ENCODE results near the gene TBC1D14.

The TBC1D14 gene

DNA sequence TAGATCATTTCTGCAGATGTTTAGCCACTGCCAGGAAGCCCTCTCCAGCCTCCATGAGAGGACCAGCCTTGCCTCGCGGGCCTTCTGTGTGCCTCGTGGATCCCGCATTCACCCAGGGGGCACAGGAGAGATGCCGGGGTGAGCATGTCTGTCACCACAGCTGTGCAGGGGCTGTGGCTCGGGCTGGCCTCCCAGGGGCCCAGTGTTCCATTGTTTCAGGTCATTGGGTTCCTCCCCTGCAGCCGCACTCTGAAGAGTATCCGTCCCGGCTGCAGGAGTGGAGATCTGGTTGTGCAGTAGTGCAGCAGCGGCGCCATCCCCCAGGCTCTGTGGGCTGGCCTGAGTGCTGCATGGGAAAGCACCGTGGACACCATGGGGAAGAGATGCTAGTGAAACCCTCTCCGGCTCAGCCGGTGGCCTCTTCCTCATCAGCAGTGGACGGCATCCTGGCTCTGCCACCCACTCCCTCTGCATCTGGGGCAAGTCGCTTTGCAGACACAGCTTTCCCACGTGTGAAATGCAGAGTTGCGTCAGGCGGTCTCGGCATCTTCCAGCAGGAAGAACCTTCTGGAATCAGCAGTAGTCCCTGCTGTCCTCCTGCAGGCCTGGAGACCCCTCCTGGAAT is 29.1 kb downstream of the TBC1D14 start:
- Histone ChIP-seq H3K9ac (ENCODE audit: low read depth, low read length) (no peak overlapping the region), H3K4me1 (ENCODE audit: control insufficient read depth, insufficient read depth, low read length) (peaks cover 18% of the 10 kb centered on the region), H3K27me3 (ENCODE audit: control insufficient read depth, insufficient read depth, low read length) (no peaks in the 10 kb centered on the region), H3K4me3 (ENCODE audit: low read depth, low read length) (no peak overlapping the region), H3K36me3 (ENCODE audit: control insufficient read depth, insufficient read depth, low read length) (no peaks in the 10 kb centered on the region), H3K9me3 (ENCODE audit: control insufficient read depth, insufficient read depth, low read length) (no peaks in the 10 kb centered on the region)

DNA sequence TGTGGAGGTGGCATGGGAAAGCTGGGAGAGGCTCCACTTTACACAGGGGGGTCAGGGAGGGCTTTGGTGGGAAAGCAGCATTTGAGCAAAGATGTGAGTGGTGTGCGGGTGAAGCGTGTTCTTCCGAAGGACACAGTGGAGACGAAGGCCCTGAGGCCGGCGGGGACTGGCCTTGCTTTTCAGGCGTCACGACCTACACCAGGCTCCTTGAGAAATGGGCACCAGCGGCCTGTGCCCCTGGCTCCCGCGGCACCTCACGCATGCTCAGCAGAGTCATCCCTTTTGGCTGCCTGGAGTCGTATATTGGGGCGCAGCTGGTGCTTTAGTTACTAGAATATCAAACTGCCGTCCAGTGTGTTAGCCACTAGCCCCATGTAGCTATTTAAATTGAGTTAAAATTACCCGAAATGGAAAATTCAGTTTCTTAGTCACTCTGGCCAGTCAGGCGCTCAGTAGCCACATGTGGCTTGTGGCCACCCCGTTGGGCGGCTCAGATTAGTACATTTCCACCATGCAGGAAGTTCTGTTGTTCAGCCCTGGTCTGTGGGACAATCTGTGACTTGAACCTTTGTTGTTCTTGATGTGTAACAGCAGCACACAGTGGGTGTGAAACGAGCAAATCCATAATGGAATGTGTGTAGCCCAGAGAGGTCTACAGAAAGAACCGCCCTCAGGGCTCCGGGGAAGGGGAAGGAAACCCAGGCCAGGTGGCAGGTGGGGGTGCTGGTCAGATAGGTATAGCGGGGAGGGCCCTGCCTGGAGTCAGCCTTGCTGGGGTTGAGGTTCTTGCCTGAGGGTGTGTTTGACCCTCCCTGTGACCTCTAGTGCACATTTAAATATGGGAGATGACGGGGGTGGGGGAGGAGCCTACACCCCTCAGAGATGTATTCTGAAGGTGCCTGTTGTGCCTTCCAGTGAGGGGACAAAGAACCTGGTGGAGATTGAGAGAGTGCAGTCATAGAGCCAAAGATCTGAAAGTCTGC is 30.4 kb downstream of the TBC1D14 start:
- peak overlapping the region; percentile 9 for H3K9ac ChIP-seq (ENCODE audit: low read depth, low read length)
- H3K4me1 ChIP-seq (ENCODE audit: control insufficient read depth, insufficient read depth, low read length), result peaks cover 20% of the 10 kb centered on the region
- no peak overlapping the region for H3K4me3 ChIP-seq (ENCODE audit: low read depth, low read length)
- no peaks in the 10 kb centered on the region for H3K9me3 ChIP-seq (ENCODE audit: control insufficient read depth, insufficient read depth, low read length)
- H3K27me3 ChIP-seq (ENCODE audit: control insufficient read depth, insufficient read depth, low read length), result no peaks in the 10 kb centered on the region
- H3K36me3 ChIP-seq (ENCODE audit: control insufficient read depth, insufficient read depth, low read length), result no peaks in the 10 kb centered on the region

DNA sequence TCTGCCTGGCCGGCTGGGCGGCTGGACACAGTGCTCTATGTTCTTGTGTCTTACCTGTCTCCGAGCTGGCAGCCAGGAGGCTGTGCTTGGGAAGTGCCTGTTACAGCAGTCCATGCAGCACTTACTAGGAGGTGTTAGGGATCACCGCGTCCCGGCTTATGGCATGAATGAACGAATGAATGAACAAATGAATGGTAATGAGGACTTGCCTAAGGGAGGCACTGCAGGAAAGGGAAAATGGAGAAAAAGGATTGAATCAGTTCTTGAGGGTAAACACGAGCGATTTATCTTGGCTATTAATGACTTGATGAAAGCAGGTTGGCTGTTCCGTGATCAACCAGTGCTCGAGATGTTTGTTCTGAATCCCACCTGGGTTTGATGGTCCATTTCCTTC is 31.1 kb downstream of the TBC1D14 start:
- H3K4me3 ChIP-seq (ENCODE audit: low read depth, low read length), result no peak overlapping the region

DNA sequence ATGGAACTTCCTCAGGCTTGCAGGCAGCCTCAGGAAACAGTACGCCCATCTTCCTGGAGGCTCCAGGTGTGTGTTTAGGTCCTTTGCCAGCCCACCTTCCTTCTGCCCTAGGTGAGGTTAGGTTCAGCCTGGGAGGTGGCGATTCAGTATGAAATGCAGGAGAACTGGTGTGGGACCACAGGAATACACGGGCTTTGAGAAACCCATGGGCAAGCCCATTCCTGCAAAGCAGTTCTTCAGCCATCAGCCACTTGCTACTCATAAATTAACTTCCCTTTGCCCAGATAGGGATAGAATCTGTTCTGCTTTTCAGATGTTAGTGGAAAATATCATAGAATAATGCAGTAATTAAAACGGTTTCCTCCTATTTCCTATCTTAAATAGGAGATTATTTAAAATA is 32.2 kb downstream of the TBC1D14 start:
- H3K4me3 ChIP-seq (ENCODE audit: low read depth, low read length), result no peak overlapping the region
- H3K4me1 ChIP-seq (ENCODE audit: control insufficient read depth, insufficient read depth, low read length), result peaks cover 20% of the 10 kb centered on the region

More for the DNA sequence above, 31.1 kb downstream of the TBC1D14 start:
- H3K36me3 ChIP-seq (ENCODE audit: control insufficient read depth, insufficient read depth, low read length), result no peaks in the 10 kb centered on the region
- no peaks in the 10 kb centered on the region for H3K9me3 ChIP-seq (ENCODE audit: control insufficient read depth, insufficient read depth, low read length)
- no peaks in the 10 kb centered on the region for H3K27me3 ChIP-seq (ENCODE audit: control insufficient read depth, insufficient read depth, low read length)
- peaks cover 20% of the 10 kb centered on the region for H3K4me1 ChIP-seq (ENCODE audit: control insufficient read depth, insufficient read depth, low read length)
- no peak overlapping the region for H3K9ac ChIP-seq (ENCODE audit: low read depth, low read length)

DNA sequence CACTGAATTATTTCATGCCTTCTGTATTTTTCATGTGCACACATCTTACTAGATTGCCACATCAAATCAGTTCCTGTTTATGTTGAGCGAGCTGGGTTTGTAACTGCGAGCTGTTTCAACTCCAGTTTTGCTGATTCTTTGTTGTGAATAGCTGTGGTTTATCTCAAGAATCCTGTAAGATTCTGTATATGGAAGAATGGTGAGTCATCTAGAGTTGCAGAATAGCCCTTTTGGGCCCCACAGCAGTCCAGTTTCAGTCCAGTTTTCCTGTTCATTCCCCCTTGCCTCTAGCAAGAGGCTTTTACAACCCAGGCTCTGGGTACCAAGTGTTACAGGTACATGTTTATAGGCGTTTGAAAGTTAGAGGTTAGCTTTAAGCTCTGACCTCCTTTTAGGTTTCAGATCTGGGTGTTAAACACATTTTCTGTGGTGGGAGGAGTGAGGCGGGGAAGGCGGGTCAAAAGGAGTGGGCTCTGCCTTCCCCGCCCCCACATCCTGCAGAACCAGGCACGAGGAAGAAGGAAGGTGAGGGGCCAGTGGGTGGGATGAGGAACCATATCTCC is 32.7 kb downstream of the TBC1D14 start:
- H3K27me3 ChIP-seq (ENCODE audit: control insufficient read depth, insufficient read depth, low read length), result no peaks in the 10 kb centered on the region
- H3K4me3 ChIP-seq (ENCODE audit: low read depth, low read length), result no peak overlapping the region
- peak overlapping the region; percentile 2 for H3K9ac ChIP-seq (ENCODE audit: low read depth, low read length)
- H3K4me1 ChIP-seq (ENCODE audit: control insufficient read depth, insufficient read depth, low read length), result peaks cover 20% of the 10 kb centered on the region
- no peaks in the 10 kb centered on the region for H3K36me3 ChIP-seq (ENCODE audit: control insufficient read depth, insufficient read depth, low read length)
- H3K9me3 ChIP-seq (ENCODE audit: control insufficient read depth, insufficient read depth, low read length), result no peaks in the 10 kb centered on the region

More for the DNA sequence above, 32.2 kb downstream of the TBC1D14 start:
- Histone ChIP-seq H3K9ac (ENCODE audit: low read depth, low read length) (no peak overlapping the region), H3K36me3 (ENCODE audit: control insufficient read depth, insufficient read depth, low read length) (no peaks in the 10 kb centered on the region), H3K27me3 (ENCODE audit: control insufficient read depth, insufficient read depth, low read length) (no peaks in the 10 kb centered on the region), H3K9me3 (ENCODE audit: control insufficient read depth, insufficient read depth, low read length) (no peaks in the 10 kb centered on the region)

DNA sequence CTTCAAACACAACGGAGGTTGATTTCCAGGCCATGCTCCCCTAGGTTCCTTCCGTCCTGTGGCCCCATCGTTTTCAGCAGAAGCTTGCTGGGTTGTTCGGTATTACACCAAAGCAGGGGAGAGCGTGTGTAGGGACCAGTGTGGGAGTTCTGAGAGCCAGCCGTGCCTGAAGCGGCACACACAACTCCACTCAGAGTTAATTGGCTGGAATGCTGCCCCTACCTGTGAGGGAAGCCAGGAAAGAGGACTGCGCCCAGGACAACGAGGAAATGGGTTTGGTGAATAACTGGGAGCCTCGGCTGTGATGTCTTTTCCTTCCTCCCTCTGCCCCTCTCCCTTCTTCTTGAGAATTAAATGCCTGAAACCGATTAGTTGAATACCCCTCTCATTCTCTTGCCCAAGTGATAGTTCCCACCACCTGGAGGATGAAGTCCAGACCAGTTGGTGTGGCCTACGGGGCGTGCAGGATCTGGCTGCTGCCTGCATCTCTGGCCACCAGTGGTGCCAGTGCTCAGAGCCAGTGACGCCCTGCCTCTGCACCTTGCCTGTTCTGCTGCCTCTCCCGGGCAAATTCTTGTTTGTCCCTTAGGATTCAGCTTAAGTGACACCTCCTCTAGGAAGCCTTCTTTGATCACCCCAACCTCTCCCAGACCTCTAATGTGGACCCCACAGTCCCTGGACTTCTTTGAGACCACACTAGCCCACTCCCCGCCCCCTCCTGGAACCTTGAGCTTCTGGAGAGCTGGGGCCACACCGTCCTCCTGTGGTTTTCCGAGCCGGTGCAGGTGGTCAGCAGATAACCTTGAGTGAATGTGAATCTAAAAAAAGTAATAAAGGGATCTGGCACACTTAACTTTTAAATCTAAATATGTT is 33.6 kb downstream of the TBC1D14 start:
- peaks cover 20% of the 10 kb centered on the region for H3K4me1 ChIP-seq (ENCODE audit: control insufficient read depth, insufficient read depth, low read length)

DNA sequence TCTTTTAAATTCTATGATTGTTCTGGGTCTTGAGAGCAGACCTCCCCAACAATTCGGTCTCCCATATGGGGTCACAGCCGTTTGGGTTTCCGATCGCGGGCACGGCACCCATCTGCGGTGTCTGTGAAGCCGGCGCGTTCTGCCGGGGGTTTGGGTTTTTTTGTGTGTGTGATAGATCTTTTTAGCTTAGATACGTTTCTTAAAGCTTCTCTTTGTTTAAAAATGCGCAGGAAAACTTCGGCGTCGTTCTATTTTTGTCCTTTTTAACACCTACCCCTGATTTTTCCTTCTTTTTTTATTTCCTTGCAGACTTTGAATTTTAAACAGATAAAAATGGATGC is 34.2 kb downstream of the TBC1D14 start:
- H3K4me1 ChIP-seq (ENCODE audit: control insufficient read depth, insufficient read depth, low read length), result peaks cover 20% of the 10 kb centered on the region
- no peaks in the 10 kb centered on the region for H3K9me3 ChIP-seq (ENCODE audit: control insufficient read depth, insufficient read depth, low read length)
- H3K27me3 ChIP-seq (ENCODE audit: control insufficient read depth, insufficient read depth, low read length), result no peaks in the 10 kb centered on the region
- no peak overlapping the region for H3K9ac ChIP-seq (ENCODE audit: low read depth, low read length)
- no peak overlapping the region for H3K4me3 ChIP-seq (ENCODE audit: low read depth, low read length)
- no peaks in the 10 kb centered on the region for H3K36me3 ChIP-seq (ENCODE audit: control insufficient read depth, insufficient read depth, low read length)

More for the DNA sequence above, 33.6 kb downstream of the TBC1D14 start:
- H3K36me3 ChIP-seq (ENCODE audit: control insufficient read depth, insufficient read depth, low read length), result no peaks in the 10 kb centered on the region
- H3K9me3 ChIP-seq (ENCODE audit: control insufficient read depth, insufficient read depth, low read length), result no peaks in the 10 kb centered on the region
- H3K27me3 ChIP-seq (ENCODE audit: control insufficient read depth, insufficient read depth, low read length), result no peaks in the 10 kb centered on the region
- H3K9ac ChIP-seq (ENCODE audit: low read depth, low read length), result peak overlapping the region; percentile 26
- H3K4me3 ChIP-seq (ENCODE audit: low read depth, low read length), result no peak overlapping the region

DNA sequence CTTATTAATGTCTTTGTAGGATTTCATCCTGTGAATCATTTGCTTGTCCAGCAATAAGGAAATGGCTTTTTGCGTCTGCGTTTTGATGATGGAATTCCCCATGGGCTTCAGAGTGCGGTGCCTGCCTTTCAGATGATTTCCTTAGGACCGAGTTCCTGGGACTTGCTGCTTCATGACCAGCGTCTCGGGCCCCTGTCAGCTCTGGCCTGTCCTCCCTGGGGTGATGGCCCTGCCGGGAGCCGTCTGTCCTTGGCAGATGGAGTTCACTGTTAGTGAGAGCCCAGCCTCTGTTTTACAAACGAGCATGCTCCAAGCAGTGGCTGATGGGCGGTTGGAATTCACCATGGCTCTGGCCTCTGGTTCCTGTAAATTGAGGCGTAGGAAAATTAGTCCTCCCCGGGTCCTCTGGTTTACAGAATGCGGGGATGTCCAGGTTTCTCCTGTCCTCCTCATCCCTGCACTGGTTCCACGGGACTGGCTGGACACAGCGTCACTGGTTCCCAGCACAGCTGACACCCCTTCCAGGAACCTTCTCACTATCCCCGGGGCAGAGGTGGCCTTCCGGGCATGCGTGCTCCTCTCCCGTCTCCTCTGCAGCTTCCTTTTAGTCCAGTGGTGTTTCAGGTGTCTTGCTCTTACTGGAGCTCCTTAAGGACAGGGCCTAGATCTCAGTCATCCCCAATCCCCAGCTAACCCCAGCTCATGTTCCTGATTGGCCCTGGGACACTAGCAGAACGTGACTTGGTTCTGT is 34.9 kb downstream of the TBC1D14 start:
- no peaks in the 10 kb centered on the region for H3K36me3 ChIP-seq (ENCODE audit: control insufficient read depth, insufficient read depth, low read length)
- H3K27me3 ChIP-seq (ENCODE audit: control insufficient read depth, insufficient read depth, low read length), result no peaks in the 10 kb centered on the region
- peaks cover 20% of the 10 kb centered on the region for H3K4me1 ChIP-seq (ENCODE audit: control insufficient read depth, insufficient read depth, low read length)
- no peak overlapping the region for H3K4me3 ChIP-seq (ENCODE audit: low read depth, low read length)
- no peak overlapping the region for H3K9ac ChIP-seq (ENCODE audit: low read depth, low read length)
- H3K9me3 ChIP-seq (ENCODE audit: control insufficient read depth, insufficient read depth, low read length), result no peaks in the 10 kb centered on the region

DNA sequence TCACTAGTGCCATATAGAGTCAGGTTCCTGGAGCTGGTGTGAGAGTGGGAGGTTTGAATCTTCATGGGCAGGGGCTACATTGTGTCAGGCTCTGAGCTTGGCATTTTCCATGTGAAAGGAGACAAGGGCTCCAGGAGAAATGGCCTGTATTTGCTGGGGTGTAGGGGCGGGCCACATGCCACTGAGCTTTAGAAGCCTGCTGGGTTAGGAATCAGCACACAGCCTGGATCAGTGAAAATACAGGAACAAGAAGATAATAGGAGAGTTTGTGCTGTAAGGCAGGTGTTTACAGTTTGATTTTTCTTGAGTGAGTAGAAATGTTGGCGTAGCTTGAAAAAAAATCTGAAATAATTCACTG is 35.4 kb downstream of the TBC1D14 start:
- H3K9me3 ChIP-seq (ENCODE audit: control insufficient read depth, insufficient read depth, low read length), result no peaks in the 10 kb centered on the region
- H3K27me3 ChIP-seq (ENCODE audit: control insufficient read depth, insufficient read depth, low read length), result no peaks in the 10 kb centered on the region
- H3K4me1 ChIP-seq (ENCODE audit: control insufficient read depth, insufficient read depth, low read length), result peaks cover 20% of the 10 kb centered on the region
- no peak overlapping the region for H3K9ac ChIP-seq (ENCODE audit: low read depth, low read length)
- no peaks in the 10 kb centered on the region for H3K36me3 ChIP-seq (ENCODE audit: control insufficient read depth, insufficient read depth, low read length)
- no peak overlapping the region for H3K4me3 ChIP-seq (ENCODE audit: low read depth, low read length)

DNA sequence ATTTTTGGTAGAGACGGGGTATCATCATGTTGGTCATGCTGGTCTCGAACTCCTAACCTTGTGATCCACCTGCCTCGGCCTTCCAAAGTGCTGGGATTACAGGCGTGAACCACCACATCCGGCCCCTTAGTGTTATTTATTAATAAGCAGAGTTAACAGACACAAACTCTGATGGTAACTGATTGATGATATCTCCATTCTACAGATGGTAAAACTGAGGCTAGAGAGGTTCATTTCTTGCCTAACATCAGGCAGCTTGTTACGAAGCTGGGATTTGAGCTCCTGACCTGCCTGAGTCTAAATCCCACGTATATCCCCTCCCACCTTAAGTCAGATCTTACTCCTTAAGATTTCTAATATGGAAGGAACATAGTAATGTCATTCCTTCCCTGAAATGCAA is 36.9 kb downstream of the TBC1D14 start:
- H3K9ac ChIP-seq (ENCODE audit: low read depth, low read length), result no peak overlapping the region
- H3K4me3 ChIP-seq (ENCODE audit: low read depth, low read length), result no peak overlapping the region

DNA sequence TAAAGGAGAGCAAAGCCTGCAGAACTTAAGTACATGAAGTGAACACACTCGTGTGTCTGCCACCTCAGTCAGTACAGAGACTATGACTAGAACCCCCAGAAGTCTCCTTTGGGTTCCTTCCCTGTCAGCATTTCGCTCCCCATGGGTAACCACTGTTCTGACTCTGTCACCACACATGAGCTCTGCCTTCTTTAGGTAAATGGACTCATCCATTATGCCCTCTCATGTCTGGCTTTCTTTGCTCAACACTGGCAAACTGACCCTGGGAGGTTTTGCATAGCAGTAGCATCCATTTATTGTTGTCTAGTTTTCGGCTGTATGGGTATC is 38.5 kb downstream of the TBC1D14 start:
- H3K4me1 ChIP-seq (ENCODE audit: control insufficient read depth, insufficient read depth, low read length), result peaks cover 7% of the 10 kb centered on the region
- H3K27me3 ChIP-seq (ENCODE audit: control insufficient read depth, insufficient read depth, low read length), result no peaks in the 10 kb centered on the region
- no peaks in the 10 kb centered on the region for H3K9me3 ChIP-seq (ENCODE audit: control insufficient read depth, insufficient read depth, low read length)
- H3K36me3 ChIP-seq (ENCODE audit: control insufficient read depth, insufficient read depth, low read length), result no peaks in the 10 kb centered on the region
- no peak overlapping the region for H3K4me3 ChIP-seq (ENCODE audit: low read depth, low read length)
- no peak overlapping the region for H3K9ac ChIP-seq (ENCODE audit: low read depth, low read length)

More for the DNA sequence above, 36.9 kb downstream of the TBC1D14 start:
- H3K36me3 ChIP-seq (ENCODE audit: control insufficient read depth, insufficient read depth, low read length), result no peaks in the 10 kb centered on the region
- H3K4me1 ChIP-seq (ENCODE audit: control insufficient read depth, insufficient read depth, low read length), result peaks cover 12% of the 10 kb centered on the region
- H3K27me3 ChIP-seq (ENCODE audit: control insufficient read depth, insufficient read depth, low read length), result no peaks in the 10 kb centered on the region
- no peaks in the 10 kb centered on the region for H3K9me3 ChIP-seq (ENCODE audit: control insufficient read depth, insufficient read depth, low read length)
